Measurements from ENCODE around the gene JTB.

GRCh38 chr1:154000420-154000819, 22.9 kb upstream of the JTB start:
- TF ChIP-seq CTCF (IDR thresholded peaks at IDR 0.05) (no peak), POLR2A (IDR thresholded peaks at IDR 0.05) (no peak), EP300 (IDR thresholded peaks at IDR 0.05) (no peak)
